ENCODE measurements around the gene CPEB1.

CPEB1 gene

DNA sequence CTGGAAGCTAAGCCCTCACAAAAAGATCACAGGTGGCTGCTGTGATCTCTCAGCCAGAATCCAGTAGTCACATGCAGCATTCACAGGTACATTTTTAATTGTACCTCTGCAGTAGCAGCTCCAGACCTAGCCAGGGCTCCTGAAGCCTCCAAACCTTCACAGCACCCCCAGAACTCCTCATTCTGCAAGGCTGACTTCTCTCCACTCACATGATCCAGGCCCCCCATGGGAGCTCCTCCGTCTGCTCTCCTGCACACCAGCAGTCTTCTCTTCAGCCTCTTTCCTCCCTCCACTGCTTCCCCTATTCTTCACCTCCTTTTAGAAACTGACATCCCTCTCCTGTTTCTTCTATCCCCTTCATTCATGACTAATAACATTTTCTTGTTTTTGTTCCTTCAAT, 13.2 kb upstream of the CPEB1 start:
- no peak overlapping the region for H3K27ac ChIP-seq
- no peak for TF ChIP-seq CTCF (conservative IDR thresholded peaks at IDR 0.05)

GRCh38 chr15:82656641-82657266, 9.6 kb upstream of the CPEB1 start:
- no peak overlapping the region for H3K27ac ChIP-seq
- no peak for TF ChIP-seq CTCF (conservative IDR thresholded peaks at IDR 0.05)

DNA sequence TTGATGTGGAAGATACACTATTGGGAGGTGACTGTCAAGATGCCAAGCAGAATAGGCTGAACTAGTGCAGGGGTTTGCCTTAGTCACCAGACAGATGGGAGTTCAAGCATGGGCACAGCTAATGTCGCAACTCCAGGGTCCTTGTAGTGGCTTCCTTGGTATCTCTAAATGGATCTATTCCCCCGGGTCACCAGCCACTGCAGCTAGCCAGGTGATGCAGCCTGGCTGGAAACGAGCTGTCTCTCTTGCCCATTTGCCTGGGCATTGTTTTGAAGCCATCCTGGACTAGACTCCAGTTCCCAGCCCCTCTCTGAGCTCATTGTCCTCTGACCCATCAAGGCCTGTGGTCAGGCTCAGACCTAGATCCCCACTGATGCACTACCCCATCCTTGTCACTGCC, 8.4 kb upstream of the CPEB1 start:
- no peak overlapping the region for H3K27ac ChIP-seq
- no peak for TF ChIP-seq CTCF (conservative IDR thresholded peaks at IDR 0.05)

- TF ChIP-seq CTCF (conservative IDR thresholded peaks at IDR 0.05), result no peak
- no peak overlapping the region for H3K27ac ChIP-seq
These were observed 6.5 kb upstream of the CPEB1 start for GRCh38 chr15:82653483-82654168.

GRCh38 chr15:82651708-82652107, 4.5 kb upstream of the CPEB1 start:
- TF ChIP-seq CTCF (conservative IDR thresholded peaks at IDR 0.05), result no peak
- no peak overlapping the region for H3K27ac ChIP-seq

GRCh38 chr15:82650046-82650670, 3.0 kb upstream of the CPEB1 start:
- TF ChIP-seq CTCF (conservative IDR thresholded peaks at IDR 0.05), result no peak
- H3K27ac ChIP-seq, result no peak overlapping the region

GRCh38 chr15:82649226-82649999, 2.2 kb upstream of the CPEB1 start:
- H3K27ac ChIP-seq, result no peak overlapping the region
- no peak for TF ChIP-seq CTCF (conservative IDR thresholded peaks at IDR 0.05)
